Stomach (tissue), 4 donors: ENCODE data around the gene PEAK1.

Experiments used
- EP300 ChIP-seq: sonication (generic); formaldehyde crosslinking; IDR thresholded peaks from one replicate; pipeline ENCODE4 v1.6.1; 2017; ENCODE audit warnings: antibody characterized with exemption
- POLR2A ChIP-seq, 4 donors: fragments of 450-650 bp; IDR thresholded peaks; one replicate each; pipeline ENCODE4 v1.6.1; 2016; ENCODE audit warnings: antibody characterized with exemption in 4 of 4, control low read depth in 2 of 4, mild to moderate bottlenecking in 1 of 4, moderate library complexity in 1 of 4
- POLR2AphosphoS5 ChIP-seq, 3 donors: sonication (generic); formaldehyde crosslinking; IDR thresholded peaks; one replicate each; pipeline ENCODE4 v1.6.1; 2016; ENCODE audit warnings: antibody characterized with exemption in 3 of 3
- TF ChIP-seq, protein P1 (sequence below), 7 experiments: fragments of 450-650 bp in 4 of 7; fragments of 200-600 bp in 3 of 7; sonication (generic) in 3 of 7; IDR thresholded peaks; one replicate each; pipeline ENCODE4 v1.5.1; 2016 to 2019; ENCODE audit warnings: antibody characterized with exemption in 7 of 7, control low read depth in 2 of 7, mild to moderate bottlenecking in 1 of 7

DNA sequence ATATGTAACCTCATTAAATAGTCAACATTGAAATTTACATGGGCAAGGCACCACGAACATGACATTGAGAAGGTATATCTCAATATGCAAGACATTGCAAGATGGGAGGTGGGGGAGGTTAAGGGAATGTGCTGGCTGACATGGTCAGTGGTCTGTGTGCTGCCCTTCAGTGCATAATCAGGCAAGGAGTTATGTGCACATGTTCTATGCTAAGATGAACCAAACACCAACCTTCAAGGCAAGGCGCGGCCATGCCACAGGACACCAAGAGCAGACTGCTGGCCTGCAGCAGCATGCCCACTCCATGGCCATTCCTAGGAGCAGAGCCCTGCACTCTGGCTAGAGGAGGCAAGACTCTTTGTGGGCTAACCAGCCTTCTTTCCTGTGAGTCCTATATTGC lies 308.1 kb downstream of the PEAK1 start:
- TF ChIP-seq, protein P1, sequence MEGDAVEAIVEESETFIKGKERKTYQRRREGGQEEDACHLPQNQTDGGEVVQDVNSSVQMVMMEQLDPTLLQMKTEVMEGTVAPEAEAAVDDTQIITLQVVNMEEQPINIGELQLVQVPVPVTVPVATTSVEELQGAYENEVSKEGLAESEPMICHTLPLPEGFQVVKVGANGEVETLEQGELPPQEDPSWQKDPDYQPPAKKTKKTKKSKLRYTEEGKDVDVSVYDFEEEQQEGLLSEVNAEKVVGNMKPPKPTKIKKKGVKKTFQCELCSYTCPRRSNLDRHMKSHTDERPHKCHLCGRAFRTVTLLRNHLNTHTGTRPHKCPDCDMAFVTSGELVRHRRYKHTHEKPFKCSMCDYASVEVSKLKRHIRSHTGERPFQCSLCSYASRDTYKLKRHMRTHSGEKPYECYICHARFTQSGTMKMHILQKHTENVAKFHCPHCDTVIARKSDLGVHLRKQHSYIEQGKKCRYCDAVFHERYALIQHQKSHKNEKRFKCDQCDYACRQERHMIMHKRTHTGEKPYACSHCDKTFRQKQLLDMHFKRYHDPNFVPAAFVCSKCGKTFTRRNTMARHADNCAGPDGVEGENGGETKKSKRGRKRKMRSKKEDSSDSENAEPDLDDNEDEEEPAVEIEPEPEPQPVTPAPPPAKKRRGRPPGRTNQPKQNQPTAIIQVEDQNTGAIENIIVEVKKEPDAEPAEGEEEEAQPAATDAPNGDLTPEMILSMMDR (IDR thresholded peaks at IDR 0.05), result no peak
- TF ChIP-seq POLR2A (IDR thresholded peaks at IDR 0.05) (no peak), EP300 (no peak), POLR2AphosphoS5 (IDR thresholded peaks at IDR 0.05) (no peak)
